ENCODE results near the gene SLC2A8. TPM values are rescaled to one million over a fixed set of nuclear protein-coding genes. Genes with fewer than 3 reads are reported as not detected.

SLC2A8 gene
- total RNA-seq, 3 donors from 2014 or later (not counting 1 experiment from before 2014, with no cell fraction given), result 21.1 to 30.6 (median 30.0) TPM

DNA sequence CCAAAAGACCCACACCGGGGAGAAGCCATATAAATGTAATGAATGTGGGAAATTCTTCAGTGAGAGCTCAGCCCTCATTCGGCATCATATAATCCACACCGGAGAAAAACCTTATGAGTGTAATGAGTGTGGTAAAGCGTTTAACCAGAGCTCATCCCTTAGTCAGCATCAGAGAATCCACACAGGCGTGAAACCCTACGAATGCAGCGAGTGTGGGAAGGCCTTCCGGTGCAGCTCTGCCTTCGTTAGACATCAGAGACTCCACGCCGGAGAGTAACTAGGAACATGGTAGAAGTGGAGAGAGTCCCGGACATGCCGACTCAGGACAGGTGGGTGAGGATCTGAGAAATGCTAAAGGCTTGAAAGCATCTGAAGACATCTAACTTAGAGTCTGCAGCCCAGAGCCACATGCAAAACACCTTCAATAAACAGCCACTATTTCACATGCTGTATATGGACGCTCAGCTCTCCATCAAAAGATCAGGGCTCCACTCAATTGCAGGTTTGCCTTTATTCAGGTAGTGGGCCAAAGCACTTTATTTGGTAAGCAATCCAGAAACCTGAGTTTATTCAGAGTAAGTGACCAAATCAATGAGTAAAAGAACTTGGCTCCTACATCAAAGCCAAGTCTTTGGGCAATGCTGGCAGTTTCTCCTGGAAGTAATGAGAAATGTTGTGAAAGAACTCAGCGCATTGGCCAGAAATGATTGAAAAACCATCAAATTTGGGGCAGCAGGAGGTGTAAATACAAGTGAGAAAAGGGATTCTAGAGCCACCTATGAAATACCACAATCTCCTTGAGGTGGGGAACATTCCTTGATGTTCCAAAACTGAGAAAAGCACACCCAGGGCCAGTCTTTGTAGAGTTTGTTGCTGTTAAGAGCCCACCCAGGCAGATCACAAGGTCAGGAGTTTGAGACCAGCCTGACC, 48.2 kb downstream of the SLC2A8 start:
- Histone ChIP-seq H3K9me3 (ENCODE audit: control insufficient read depth, insufficient read depth, low read length) (no peaks in the 10 kb centered on the region), H3K36me3 (ENCODE audit: control insufficient read depth, insufficient read depth, low read length) (peaks cover 85% of the 10 kb centered on the region), H3K27me3 (ENCODE audit: control insufficient read depth, insufficient read depth, low read length) (no peaks in the 10 kb centered on the region), H3K27ac (ENCODE audit: low read length) (no peak overlapping the region), H3K4me3 (ENCODE audit: low read length) (no peak overlapping the region), H3K4me1 (ENCODE audit: control insufficient read depth, insufficient read depth, low read length) (peaks cover 14% of the 10 kb centered on the region)
- 95% methylated on average over 14 of the region's 15 CpGs for WGBS (ENCODE audit: insufficient coverage)
- Mint-ChIP-seq H3K27ac (peak overlapping the region; percentile 72 to 79), H3K36me3 (no peaks in the 10 kb centered on the region), H3K27me3 (ENCODE audit: low read depth in 2 of 2) (no peaks in the 10 kb centered on the region), H3K9me3 (no peaks in the 10 kb centered on the region), H3K4me1 (peaks cover 30 to 37% of the 10 kb centered on the region in 2 donors), H3K4me3 (no peak overlapping the region)
- DNase-seq (no peak), ATAC-seq (no peak)
- TF ChIP-seq, protein P1, sequence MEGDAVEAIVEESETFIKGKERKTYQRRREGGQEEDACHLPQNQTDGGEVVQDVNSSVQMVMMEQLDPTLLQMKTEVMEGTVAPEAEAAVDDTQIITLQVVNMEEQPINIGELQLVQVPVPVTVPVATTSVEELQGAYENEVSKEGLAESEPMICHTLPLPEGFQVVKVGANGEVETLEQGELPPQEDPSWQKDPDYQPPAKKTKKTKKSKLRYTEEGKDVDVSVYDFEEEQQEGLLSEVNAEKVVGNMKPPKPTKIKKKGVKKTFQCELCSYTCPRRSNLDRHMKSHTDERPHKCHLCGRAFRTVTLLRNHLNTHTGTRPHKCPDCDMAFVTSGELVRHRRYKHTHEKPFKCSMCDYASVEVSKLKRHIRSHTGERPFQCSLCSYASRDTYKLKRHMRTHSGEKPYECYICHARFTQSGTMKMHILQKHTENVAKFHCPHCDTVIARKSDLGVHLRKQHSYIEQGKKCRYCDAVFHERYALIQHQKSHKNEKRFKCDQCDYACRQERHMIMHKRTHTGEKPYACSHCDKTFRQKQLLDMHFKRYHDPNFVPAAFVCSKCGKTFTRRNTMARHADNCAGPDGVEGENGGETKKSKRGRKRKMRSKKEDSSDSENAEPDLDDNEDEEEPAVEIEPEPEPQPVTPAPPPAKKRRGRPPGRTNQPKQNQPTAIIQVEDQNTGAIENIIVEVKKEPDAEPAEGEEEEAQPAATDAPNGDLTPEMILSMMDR (IDR thresholded peaks at IDR 0.05), result no peak
- intact Hi-C loops (cut with micrococcal nuclease), result no loop called here

DNA sequence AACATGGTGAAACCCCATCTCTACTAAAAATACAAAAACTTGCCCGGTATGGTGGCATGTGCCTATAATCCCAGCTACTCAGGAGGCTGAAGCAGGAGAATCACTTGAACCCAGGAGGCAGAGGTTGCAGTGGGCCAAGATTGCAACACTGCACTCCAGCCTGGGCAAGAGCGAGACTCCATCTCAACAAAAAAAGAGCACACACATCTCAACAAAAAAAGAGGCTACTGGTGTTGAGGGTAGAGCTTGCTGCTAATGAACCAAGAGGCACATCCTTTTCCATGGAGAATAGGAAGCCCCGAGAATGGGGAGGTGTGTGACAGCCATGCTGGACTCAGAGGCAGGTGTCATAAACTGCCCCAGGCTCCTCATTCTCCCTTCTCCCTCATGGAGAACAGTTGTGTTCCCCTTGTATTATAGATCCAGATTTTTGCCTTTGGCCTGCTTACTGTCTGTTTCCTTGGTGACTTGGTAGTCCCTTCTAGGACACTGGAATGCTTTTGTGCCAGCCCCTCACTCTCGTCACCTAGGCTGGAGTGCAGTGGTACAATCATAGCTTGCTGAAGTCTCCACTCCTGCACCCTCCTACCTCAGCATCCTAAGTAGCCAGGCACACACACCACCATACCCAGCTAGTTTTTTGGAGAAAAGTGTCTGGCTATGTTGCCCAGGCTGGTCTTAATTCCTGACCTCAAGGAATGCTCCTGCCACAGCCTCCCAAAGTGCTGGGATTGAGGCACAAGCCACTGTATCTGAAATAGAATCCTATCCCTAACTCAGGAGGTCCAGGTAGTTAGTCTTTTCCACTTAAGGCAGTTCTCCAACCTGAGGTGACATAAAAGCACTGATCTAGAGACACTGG, 49.1 kb downstream of the SLC2A8 start:
- Mint-ChIP-seq H3K27ac (peak overlapping the region; percentile 72 to 79), H3K4me3 (no peak overlapping the region), H3K4me1 (peaks cover 33 to 44% of the 10 kb centered on the region in 2 donors), H3K36me3 (no peaks in the 10 kb centered on the region), H3K9me3 (no peaks in the 10 kb centered on the region), H3K27me3 (ENCODE audit: low read depth in 2 of 2) (no peaks in the 10 kb centered on the region)
- Histone ChIP-seq H3K4me1 (ENCODE audit: control insufficient read depth, insufficient read depth, low read length) (peaks cover 19% of the 10 kb centered on the region), H3K27ac (ENCODE audit: low read length) (no peak overlapping the region), H3K27me3 (ENCODE audit: control insufficient read depth, insufficient read depth, low read length) (no peaks in the 10 kb centered on the region), H3K9me3 (ENCODE audit: control insufficient read depth, insufficient read depth, low read length) (no peaks in the 10 kb centered on the region), H3K36me3 (ENCODE audit: control insufficient read depth, insufficient read depth, low read length) (peaks cover 76% of the 10 kb centered on the region), H3K4me3 (ENCODE audit: low read length) (no peak overlapping the region)
- no peak for DNase-seq
- 74% methylated on average over 3 of the region's 4 CpGs for WGBS (ENCODE audit: insufficient coverage)
- TF ChIP-seq, protein P1 (IDR thresholded peaks at IDR 0.05), result no peak
- ATAC-seq, result no peak
- intact Hi-C loops (cut with micrococcal nuclease), result no loop called here

DNA sequence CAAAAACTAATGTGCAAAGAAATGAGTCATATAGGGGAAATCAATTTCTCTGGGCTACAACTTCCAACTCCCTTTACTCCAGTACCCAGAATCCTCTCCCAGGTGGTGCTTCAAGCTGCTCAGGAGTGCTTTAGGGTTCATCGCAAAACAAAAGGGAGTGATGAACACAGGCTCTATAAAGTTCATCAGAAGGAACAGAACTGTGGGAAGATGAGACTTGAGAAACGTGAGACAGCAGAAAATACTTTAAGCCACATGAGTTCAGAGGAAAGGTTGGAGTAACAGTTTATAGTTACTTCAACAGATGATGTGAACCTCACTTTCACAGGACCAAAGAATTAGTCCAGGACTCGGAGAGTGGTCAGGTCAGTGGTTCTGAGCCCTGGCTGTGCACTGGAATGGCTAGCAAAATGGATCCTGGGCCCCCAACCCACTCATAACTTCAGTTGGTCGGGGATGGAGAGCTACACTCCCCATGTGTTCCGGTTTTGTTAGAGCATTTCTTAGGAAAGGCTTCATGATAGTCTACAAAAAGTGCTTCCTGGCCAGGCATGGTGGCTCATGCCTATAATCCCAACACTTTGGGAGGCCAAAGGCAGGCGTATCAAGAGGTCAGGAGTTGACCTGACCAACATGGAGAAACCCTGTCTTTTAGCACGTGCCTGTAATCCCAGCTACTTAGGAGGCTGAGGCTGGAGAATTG, 49.9 kb downstream of the SLC2A8 start:
- Histone ChIP-seq H3K4me1 (ENCODE audit: control insufficient read depth, insufficient read depth, low read length) (peaks cover 23% of the 10 kb centered on the region), H3K27me3 (ENCODE audit: control insufficient read depth, insufficient read depth, low read length) (no peaks in the 10 kb centered on the region), H3K27ac (ENCODE audit: low read length) (no peak overlapping the region), H3K36me3 (ENCODE audit: control insufficient read depth, insufficient read depth, low read length) (peaks cover 72% of the 10 kb centered on the region), H3K9me3 (ENCODE audit: control insufficient read depth, insufficient read depth, low read length) (no peaks in the 10 kb centered on the region), H3K4me3 (ENCODE audit: low read length) (no peak overlapping the region)
- intact Hi-C loops (cut with micrococcal nuclease), result no loop called here
- Mint-ChIP-seq H3K4me3 (no peak overlapping the region), H3K27me3 (ENCODE audit: low read depth in 2 of 2) (no peaks in the 10 kb centered on the region), H3K4me1 (peaks cover 41 to 44% of the 10 kb centered on the region in 2 donors), H3K27ac (peak overlapping the region; percentile 85 to 93), H3K9me3 (no peaks in the 10 kb centered on the region), H3K36me3 (no peaks in the 10 kb centered on the region)
- DNase-seq (no peak), ATAC-seq (no peak)
- TF ChIP-seq, protein P1 (IDR thresholded peaks at IDR 0.05), result no peak
- 95% methylated on average over 7 of the region's 7 CpGs for WGBS (ENCODE audit: insufficient coverage)
